ENCODE results near the gene SERPINA10.

Gene SERPINA10, protein sequence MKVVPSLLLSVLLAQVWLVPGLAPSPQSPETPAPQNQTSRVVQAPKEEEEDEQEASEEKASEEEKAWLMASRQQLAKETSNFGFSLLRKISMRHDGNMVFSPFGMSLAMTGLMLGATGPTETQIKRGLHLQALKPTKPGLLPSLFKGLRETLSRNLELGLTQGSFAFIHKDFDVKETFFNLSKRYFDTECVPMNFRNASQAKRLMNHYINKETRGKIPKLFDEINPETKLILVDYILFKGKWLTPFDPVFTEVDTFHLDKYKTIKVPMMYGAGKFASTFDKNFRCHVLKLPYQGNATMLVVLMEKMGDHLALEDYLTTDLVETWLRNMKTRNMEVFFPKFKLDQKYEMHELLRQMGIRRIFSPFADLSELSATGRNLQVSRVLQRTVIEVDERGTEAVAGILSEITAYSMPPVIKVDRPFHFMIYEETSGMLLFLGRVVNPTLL

DNA sequence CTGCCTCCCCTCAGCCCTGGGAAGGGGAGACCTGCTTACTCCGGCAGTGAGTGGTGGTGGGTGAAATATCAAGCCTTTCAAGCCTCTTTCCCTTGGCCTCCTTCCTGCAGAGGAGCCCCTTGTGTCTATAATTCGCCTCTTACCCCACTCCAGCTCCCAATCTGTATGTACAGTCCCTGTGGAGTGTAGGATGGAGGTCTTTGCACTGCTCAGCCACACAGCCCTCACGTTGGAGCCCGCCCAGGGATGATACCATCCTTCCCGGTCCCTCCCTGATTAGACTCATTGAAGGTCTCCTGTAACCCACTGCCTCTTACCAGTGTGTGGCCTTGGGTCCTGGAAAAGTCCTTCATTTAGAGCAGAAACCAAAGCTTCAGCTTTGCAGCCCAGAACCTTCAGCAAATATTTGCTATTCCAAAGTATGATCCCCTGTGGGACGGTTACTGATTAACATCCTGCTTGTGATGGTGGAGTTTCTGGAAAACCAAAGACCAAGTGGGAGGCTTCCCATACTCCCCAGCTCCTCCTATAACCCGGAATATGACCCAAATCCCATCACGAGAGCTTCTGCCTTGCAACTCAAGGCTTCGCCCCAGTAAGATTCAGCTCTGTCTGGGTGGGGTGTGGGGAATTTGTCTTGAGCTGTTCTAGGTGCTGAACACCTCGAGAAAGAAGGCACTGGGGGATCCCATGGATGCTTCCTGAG is at the start of gene SERPINA10:
TSS of gene SERPINA10 (minus strand) at position 397 of the 706 bp plus-strand sequence. CDS start 2,675 bp downstream, outside the sequence.
- DNase-seq (ENCODE audit: low read depth): no peak

DNA sequence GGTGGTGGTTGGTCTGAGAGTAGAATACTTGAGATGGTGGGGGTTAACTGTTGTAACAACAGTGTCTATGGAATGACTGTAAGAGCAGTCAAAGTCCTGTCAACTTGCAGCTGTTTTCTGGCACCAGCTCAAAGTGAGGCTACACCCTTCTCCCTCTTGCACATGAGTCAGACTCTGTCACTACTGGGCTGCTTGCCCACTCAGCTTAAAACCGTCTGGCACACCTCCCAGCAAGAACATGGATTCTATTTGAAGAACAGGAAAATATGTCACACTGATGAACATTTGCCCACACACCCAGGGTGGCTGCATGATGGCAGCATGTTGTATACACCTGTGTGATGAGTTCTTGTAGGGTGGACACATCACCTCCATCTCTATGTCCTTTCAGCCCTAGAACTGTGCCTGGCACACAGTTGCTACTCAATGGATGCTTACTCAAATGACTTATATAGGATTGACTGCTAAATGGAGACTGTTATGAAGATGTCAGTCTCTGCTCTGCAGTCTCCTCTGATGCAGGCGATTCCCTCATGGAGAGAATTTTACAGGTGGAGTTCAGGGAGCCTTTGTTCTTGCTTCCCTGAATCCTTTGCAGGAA is 49.4 kb upstream of the SERPINA10 start:
- no peak for DNase-seq (ENCODE audit: low read depth)

DNA sequence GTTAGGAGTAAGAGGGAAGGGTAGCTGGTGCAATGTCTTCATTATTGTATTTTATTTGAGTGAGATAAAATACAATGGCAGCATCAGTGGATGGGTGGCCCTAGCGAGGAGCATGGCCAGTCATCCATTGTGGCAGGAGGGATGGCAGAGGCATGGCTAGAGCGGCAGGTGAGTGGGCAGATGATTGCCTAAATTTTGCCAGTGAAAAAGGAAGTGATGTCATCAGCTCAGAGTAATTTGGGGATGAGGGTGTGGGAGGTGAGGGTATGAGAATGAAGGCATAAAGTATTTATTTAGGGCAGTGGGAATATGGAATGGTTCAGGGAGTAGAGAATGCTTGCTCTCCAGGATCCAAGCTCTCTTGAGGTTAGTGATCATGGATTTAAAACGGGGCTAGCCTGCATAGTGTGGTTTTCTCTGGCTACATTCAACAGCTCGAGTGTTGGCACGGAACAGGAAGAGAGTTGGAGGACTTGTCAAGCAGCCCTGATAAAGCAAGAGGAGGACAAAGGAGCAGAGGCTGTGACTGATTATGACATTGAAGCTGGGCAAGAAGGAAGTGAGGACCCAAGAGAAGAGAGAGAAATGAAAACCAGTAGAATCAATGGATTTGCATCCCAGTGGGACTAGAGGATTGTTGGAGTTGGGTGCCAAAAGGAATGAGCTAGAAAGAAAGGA is 48.7 kb upstream of the SERPINA10 start:
- no peak for DNase-seq (ENCODE audit: low read depth)

DNA sequence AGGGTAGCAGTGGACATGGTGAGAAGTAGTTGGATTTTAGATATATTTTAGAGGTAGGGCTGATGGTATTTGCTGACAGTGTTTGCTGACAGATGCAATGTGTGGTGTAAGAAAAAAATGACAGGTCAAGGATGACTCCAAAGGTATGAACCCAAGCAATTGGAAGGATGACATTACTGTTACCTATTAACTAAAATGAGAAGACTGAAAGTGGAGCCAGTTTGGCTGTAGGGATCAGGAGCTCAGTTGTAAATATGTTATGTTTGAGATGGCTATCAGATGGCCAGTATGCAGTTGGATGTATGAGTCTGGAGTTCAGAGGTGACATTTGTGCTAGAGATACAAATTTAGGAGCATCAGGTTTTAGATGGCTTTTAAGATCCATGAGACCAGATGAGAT is 47.5 kb upstream of the SERPINA10 start:
- no peak for DNase-seq (ENCODE audit: low read depth)

DNA sequence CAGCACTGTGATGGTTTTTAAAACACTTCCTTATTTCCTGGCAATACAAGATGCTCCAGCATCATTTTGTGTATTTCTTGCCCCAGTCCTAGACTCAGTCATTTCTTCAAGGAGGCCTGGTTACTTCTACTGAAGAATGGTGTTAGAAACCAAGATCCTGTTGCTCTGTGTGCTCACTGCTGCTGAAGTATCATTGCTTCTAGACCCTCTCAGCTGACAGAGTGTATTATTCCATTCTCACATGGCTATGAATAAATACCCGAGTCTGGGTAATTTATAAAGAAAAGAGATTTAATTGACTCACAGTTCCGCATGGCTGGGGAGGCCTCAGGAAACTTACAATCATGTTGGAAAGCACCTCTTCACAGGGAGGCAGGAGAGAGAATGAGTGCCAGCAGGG is 45.0 kb upstream of the SERPINA10 start:
- DNase-seq (ENCODE audit: low read depth): no peak

DNA sequence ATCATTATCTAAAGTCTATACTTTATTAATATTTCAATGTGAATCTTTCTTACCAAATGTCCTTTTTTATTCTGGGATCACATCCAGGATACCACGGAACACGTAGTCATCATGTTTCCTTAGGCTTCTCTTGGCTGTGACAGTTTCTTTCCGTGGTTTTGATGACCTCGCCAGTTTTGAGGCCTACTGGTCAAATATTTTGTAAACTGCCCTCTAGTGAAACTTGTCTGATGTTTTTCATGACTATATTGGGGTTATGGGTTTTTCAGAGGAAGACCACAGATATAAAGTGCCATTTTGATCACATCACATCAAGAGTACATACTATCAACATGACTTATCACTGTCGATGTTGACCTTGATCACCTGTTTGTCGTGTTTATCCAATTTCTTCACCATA is 44.2 kb upstream of the SERPINA10 start:
- no peak for DNase-seq (ENCODE audit: low read depth)

DNA sequence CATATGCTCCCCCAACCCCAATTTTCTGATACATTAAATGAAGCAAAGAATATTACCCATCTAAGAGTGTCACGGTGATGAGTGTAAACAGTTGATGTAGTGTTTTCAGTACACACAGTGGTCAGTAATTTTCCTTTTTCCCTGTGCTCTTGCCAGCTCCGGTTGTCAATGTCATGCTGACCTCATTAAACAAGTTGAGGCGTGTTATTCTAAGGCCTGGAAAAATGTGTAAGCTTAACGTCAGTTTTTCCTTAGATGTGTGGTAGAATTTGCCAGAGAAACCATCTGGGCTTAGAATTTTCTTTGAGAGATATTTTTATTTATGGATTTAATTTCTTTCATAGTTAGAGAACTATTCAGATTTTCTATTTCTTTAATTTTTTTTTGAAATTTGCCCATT is 41.8 kb upstream of the SERPINA10 start:
- no peak for DNase-seq (ENCODE audit: low read depth)

DNA sequence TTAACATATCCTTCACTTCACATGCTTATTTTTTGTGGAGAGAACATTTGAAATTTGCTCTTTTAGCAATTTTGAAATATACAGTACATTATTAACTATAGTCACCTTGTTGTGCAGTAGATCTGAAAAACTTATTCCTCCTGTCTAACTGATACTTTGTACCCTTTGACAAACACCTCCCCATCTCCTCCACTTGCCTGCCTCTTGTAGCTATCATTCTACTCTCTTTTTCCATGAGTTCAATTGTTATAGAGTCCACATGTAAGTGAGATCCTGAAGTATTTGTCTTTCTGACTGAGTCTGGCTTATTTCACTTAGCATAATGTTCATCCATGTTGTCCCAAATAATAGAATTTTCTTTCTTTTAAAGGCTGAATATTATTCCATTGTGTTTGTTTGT is 39.5 kb upstream of the SERPINA10 start:
- DNase-seq (ENCODE audit: low read depth): no peak

DNA sequence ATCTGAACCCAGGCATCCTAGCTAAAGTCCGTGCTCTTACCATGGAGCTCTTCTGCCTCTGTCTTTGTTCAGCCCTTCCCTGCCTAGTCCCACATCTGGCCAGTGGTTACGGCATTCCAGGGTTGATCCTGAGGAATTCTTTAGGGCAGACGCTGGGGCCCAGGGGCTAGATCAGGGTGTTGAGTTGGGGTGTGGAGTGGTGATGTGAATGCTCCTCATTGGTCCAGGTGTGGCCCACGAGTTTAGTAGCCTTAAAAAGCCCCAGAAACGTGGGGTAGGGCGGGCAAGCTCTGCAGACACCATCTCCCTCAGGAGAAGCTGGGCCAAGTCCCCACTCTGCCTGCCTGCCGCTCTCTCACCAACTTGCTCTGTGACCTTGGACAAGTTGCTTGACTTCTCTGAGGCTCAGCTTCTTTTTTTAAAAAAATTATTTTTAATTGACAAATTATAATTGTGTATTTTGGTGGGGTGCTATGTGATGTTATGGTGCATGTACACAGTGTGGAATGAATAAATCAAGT is 39.1 kb upstream of the SERPINA10 start:
- DNase-seq (ENCODE audit: low read depth): no peak

DNA sequence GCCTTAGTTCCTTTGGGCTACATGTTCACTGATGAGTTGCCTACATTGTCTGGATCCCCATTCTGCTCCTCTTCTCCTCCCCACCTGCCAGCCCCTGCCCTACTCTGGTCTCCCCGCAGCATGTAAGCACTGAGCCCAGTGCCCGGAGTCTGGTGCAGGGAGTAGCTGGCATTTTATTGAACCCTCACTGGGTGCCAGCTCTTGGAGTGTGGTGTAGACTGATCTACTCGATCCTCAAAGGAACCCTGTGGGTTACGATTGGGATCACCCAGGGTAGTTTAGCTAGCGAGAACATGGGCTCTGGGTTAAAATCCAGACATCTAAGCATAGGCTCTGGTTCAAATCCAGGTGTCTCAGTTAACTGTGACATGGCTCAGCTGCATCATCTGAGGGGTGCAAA is 38.4 kb upstream of the SERPINA10 start:
- DNase-seq (ENCODE audit: low read depth): no peak

DNA sequence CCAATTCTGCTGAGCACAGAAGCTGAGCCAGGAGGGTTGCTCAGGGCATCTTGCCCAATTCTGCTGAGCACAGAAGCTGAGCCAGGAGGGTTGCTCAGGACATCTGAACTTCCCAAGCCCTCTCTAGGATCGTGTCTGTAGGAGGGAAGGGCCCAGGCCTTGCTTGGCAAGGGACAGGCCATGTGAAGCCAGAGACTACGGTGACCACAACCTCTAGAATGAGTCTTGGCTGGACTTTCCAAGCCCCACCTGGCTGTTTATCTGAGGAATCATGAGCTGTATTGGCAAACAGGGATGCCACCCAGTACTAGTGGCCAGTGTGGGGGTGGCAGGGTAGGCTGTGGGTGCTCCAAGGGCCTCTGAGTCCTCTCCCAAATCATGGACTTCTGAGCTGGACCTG is 37.8 kb upstream of the SERPINA10 start:
- DNase-seq (ENCODE audit: low read depth): no peak

DNA sequence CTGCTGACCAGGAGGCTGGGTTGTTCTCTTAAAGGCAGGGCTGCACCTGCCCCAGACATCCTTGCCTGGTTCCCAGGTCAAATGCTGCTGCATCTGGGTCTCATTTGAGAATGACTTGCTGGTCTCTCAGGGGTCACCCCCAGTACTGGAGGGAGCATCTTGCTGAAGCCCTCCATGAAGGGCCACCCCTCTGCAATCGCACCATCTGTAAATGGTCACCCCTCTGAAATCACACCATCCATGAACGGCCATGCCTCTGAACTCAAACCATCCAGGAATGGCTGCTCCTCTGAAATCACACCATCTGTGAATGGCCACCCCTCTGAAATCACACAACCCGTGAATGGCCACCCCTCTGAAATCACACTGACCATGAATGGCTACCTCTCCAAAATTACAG is 37.4 kb upstream of the SERPINA10 start:
- no peak for DNase-seq (ENCODE audit: low read depth)

DNA sequence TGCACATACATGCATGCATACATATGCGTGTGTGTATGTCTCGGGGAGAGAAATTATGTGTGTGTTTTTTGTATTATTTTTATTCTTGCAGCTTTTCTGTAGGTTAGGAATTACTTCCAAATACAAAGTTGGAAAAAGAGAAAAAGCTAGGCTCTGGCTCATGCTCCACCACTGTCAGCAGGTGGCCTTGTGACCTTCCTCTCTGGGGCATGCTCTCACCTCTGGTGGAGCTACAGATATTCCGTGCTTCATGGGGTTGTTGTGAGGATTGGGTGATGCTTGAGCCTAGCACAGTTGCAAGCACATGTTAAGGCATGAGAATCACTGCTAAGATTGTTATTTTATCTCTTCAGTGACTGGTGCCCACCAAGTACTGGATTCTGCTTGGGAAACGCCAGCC is 36.8 kb upstream of the SERPINA10 start:
- no peak for DNase-seq (ENCODE audit: low read depth)

DNA sequence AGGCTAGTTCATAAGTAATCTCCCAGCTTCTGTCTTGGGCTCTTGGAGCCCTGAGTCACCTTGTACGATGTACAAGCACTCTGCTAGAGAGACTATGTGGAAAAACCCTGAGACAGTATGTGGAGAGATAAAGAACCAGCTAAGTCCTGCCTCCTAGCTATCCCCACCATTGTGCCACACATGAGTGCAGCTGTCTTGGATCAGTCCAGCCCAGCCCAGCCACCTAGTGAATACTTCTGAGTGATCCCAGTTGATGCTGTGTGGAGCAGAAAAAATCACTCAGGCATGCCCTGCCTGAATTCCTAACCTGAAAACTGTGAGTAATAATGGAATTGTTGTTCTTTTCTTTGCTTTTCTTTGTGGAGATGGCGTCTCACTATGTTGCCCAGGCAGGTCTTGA is 35.1 kb upstream of the SERPINA10 start:
- no peak for DNase-seq (ENCODE audit: low read depth)

DNA sequence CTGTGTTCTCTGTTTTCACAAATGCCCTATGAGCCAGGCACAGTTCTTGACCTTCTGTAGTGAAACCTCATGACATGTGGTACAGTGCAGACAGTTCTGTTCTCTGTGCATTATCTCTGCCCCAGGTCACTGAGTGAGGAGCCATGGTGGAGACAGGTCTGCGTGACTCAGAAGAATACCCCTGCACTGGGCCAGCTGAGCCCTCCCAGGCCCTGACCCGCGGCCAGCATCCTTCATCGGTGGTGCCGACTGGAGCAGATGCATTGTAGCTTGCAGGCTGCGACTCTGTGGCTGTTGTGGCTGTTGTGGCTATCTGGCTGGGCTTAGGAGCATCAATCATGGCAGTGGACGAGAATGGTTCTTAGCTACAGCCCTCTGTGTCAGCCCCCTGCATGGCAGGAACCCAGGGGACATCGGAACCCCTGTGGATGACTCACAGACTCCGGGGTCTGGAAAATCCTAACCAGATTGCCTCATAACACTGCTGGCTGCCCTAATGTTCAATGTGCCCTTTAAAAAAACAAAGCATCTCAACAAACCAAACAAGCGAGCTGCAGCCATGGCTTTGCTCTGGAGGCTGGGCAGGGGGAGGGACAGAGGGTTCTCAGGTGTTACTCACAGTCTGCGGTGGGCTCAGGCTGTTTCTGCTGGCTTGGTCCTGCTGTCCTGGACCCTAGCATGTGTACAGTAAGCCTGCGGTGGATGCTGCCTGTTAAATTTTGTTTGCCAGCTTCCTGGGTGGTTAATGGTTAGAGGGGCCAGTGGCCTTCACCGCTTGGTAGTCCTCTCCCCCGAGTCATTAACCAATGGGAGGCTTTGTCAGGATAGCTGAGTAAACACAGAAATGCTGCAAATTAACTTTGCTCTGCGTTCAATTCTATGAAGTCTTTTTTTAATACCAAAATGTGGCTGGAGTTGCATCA is 29.8 kb upstream of the SERPINA10 start, which contains the start of gene SERPINA6:
TSS of gene SERPINA6 (minus strand) at position 689 of the 923 bp plus-strand sequence. CDS start 8,688 bp downstream, outside the sequence.
- DNase-seq (ENCODE audit: low read depth): no peak

DNA sequence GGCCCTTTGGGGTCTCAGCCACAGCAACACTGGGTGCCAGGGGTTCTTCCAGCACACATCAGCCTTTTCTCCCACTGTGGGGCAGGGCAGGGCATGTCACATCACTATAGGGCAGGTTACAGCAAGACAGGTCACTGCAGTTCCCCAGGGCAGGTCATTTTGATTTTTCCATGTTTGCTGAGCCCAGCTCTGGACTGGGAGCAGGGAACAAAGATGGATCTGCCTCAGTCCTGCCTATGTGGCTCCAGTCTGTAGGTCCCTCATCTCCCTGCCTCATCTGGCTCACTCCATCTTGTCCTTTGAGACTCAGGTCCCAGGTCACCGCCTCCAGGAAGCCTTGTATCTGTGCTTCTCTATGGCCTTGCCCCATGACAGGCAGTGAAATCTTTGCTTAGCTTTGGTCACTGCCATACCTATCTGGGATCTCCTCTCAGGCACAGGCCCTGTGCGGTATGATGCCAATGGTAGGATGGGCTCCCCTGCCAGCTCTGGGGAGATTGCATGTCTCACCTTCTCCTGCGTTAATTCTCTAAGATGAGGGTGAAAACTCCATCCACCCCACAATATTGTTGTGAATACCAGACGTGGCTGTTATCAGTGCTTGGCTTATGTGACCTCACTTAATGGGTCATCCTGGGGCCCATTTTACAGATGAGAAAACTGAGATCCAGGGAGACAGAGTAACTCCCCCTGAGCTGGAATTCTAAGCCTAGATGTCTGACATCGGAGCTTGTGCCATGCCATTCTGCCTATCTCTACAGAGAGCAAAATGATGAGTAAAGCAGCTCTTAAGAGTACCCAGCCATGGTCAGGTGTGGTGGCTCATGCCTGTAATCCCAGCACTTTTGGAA is 28.6 kb upstream of the SERPINA10 start:
- no peak for DNase-seq (ENCODE audit: low read depth)

DNA sequence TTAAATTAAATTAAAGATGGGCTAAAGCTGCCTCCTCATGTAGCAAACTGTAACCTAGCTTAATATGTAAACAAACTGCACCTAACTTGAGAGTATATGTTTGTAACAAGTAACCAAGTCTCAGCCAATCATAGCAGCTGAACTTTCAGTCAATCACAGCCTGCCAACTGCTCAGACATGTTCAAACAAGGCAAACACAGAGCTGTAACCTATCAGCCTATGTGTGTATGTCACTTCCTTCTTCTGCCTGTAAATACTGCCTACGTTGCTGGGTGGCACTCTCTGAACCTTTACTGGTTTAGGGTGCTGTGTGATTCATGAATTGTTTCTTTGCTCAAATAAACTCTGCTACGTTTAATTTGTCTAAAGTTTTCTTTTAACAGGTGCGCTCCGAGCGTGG is 27.2 kb upstream of the SERPINA10 start:
- DNase-seq (ENCODE audit: low read depth): no peak

DNA sequence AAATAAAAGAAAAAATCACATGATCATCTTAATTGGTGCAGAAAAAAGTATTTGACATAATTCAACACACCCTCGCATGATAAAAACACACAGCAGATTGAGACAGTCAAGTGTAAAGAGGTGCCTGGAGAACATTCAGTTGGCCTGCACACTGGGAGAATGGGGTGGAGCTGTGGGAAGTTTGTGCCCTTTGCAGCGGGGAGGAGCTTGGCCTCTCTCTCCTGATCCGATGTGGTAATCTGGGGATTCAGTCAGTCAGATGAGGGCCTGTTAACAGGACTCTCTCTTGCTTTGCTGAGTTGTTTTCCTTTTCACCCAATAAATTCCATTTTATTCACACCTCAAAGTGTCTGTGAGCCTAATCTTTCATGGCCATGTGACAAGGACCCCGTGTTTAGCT is 24.2 kb upstream of the SERPINA10 start:
- DNase-seq (ENCODE audit: low read depth): no peak

DNA sequence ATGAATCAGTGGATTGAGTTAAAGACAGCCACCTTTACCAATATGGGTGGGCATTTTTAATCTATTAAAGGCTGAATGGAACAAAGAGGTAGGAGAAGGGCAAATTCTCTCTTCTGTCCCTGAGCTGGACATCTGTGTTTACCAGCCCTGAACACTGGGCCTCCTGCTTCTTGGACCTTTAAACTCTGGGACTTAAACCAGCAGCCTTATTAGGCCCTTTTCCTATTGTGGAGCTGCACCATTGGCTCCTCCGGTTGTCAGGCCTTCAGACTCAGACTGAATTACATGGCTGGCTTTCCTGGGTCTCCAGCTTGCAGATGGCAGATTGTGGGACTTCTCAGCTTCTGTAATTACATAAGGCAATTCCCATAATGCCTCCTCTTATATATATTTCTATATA is 23.6 kb upstream of the SERPINA10 start:
- DNase-seq (ENCODE audit: low read depth): no peak

DNA sequence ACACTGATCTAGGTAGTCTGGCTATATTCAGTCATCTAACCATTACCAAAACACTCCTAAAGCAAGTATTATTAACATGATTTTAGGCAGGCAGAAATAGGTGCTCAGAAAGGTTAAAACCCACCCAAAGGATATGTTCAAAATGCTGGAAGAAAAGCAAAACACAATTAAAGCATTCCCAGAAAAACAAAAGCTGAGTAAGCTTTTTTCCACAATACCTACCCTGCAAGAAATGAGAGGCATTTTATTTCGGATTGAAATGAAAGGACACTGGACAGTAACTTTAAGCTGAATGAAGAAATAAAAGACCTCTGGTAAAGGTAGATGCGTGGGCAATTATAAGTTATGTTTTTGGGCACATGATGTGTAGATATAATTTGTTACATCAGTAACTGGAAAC is 21.8 kb upstream of the SERPINA10 start:
- DNase-seq (ENCODE audit: low read depth): no peak

Data from activated T-helper 9 cell treated with anti-CD3 and anti-CD28 coated beads, Interleukin-2, amount 50 U/mL, for 16 hours (primary cell).